ENCODE data around the gene ELP1.

Gene ELP1

DNA sequence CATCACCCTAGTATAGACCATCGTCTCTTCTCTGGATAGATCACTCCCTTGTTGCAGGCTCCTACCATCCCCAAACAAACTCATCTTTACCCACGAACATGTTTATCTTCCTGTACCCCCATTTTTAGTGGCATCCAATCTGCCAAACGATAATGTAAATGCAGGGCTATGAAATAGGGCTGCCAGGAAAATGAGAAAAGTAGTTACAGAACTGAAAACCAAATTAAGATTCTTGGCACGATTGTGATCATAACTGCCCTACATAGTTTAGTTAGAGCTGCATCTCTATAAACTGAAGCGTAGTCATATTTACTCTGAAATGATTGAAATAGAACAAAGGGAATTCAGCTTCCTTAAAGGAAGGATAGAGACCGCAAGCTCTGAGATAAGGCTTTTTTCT is 26.4 kb upstream of the ELP1 start:
- no peaks in the 10 kb centered on the region for H3K4me1 ChIP-seq (ENCODE audit: insufficient read depth, low read length)
- H2AFZ ChIP-seq (ENCODE audit: low read depth, low read length), result no peak overlapping the region
- no peak for TF ChIP-seq EZH2 (IDR thresholded peaks at IDR 0.05; ENCODE audit: borderline replicate concordance, low read depth, low read length, severe bottlenecking)
- TF ChIP-seq, protein P1, sequence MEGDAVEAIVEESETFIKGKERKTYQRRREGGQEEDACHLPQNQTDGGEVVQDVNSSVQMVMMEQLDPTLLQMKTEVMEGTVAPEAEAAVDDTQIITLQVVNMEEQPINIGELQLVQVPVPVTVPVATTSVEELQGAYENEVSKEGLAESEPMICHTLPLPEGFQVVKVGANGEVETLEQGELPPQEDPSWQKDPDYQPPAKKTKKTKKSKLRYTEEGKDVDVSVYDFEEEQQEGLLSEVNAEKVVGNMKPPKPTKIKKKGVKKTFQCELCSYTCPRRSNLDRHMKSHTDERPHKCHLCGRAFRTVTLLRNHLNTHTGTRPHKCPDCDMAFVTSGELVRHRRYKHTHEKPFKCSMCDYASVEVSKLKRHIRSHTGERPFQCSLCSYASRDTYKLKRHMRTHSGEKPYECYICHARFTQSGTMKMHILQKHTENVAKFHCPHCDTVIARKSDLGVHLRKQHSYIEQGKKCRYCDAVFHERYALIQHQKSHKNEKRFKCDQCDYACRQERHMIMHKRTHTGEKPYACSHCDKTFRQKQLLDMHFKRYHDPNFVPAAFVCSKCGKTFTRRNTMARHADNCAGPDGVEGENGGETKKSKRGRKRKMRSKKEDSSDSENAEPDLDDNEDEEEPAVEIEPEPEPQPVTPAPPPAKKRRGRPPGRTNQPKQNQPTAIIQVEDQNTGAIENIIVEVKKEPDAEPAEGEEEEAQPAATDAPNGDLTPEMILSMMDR (IDR thresholded peaks at IDR 0.05; ENCODE audit: borderline replicate concordance, extremely low read depth, low read length, poor library complexity, severe bottlenecking), result no peak
- no peaks in the 10 kb centered on the region for H3K9me3 ChIP-seq (ENCODE audit: insufficient read depth, low read length, severe bottlenecking)
- no peak for DNase-seq
- H3K27ac ChIP-seq (ENCODE audit: low read length), result no peak overlapping the region
- H3K27me3 ChIP-seq (ENCODE audit: insufficient read depth, low read length, poor library complexity), result no peaks in the 10 kb centered on the region
- no peak for ATAC-seq (ENCODE audit: insufficient read depth, low read depth)
- no peaks in the 10 kb centered on the region for H4K20me1 ChIP-seq (ENCODE audit: insufficient read depth, low read length)
- H3K4me3 ChIP-seq (ENCODE audit: low read depth in 1 of 2, low read length in 2 of 2), result no peak overlapping the region
- H3K4me2 ChIP-seq (ENCODE audit: insufficient read depth, low read length), result no peak overlapping the region
- H3K79me2 ChIP-seq (ENCODE audit: insufficient read depth, low read length), result no peaks in the 10 kb centered on the region
- H3K9ac ChIP-seq (ENCODE audit: low read depth, low read length), result no peak overlapping the region
- H3K36me3 ChIP-seq (ENCODE audit: insufficient read depth, low read length), result peaks cover 2% of the 10 kb centered on the region; the same call in 1 of the 2 replicates

DNA sequence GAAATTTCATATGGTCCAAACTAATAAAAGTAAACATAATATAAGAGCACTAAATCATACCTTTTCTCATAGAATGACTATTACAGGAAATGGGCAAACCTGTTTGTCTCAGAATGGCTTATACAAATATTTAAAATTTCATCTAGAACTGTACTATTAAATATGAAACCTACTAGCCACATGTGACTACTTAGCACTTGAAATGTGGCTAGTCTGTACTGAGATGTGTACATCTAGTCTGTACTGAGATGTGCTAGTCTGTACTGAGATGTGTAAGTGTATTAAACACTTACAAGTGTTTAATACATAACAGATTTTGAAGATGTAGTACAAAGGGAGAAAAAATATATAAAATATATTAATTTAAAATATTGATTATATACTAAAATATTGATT is 22.7 kb upstream of the ELP1 start:
- TF ChIP-seq, protein P1 (IDR thresholded peaks at IDR 0.05; ENCODE audit: borderline replicate concordance, extremely low read depth, low read length, poor library complexity, severe bottlenecking), result no peak
- no peak for TF ChIP-seq EZH2 (IDR thresholded peaks at IDR 0.05; ENCODE audit: borderline replicate concordance, low read depth, low read length, severe bottlenecking)
- Histone ChIP-seq H3K9me3 (ENCODE audit: insufficient read depth, low read length, severe bottlenecking) (no peaks in the 10 kb centered on the region), H3K27me3 (ENCODE audit: insufficient read depth, low read length, poor library complexity) (no peaks in the 10 kb centered on the region), H3K4me2 (ENCODE audit: insufficient read depth, low read length) (no peak overlapping the region), H3K4me3 (ENCODE audit: low read depth in 1 of 2, low read length in 2 of 2) (no peak overlapping the region), H3K79me2 (ENCODE audit: insufficient read depth, low read length) (no peaks in the 10 kb centered on the region), H3K27ac (ENCODE audit: low read length) (no peak overlapping the region), H4K20me1 (ENCODE audit: insufficient read depth, low read length) (no peaks in the 10 kb centered on the region), H3K9ac (ENCODE audit: low read depth, low read length) (no peak overlapping the region), H2AFZ (ENCODE audit: low read depth, low read length) (no peak overlapping the region), H3K4me1 (ENCODE audit: insufficient read depth, low read length) (no peaks in the 10 kb centered on the region), H3K36me3 (ENCODE audit: insufficient read depth, low read length) (no peaks in the 10 kb centered on the region)
- DNase-seq (no peak), ATAC-seq (ENCODE audit: insufficient read depth, low read depth) (no peak)

DNA sequence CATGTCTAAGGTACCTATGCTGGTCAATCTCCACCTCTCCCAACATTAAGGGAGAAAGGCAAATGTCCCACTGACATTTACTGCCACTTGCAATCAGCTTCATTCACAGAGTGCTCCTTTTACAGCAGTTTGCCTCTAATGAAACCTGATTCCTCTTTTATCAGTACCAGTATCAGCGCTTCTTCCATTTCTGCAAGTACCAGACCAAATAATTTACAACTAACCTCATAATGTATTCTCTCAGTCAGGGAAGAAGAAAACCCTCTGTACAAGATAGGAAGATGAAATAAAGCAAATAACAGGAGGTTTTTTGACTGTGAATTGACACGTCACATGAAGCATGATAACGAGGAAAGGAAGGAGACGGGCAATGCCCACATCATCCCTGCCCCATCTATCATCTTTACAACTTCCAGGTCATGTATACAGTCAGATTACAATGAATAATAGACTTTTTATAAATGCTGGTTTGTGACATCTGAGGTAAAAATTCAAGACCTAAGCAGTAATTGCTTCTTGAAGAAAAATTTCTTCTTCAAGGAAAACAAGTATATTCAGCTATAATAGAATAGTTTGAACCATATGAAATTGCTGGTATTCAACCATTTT is 22.2 kb upstream of the ELP1 start:
- no peak overlapping the region for H3K9ac ChIP-seq (ENCODE audit: low read depth, low read length)
- H2AFZ ChIP-seq (ENCODE audit: low read depth, low read length), result no peak overlapping the region
- H4K20me1 ChIP-seq (ENCODE audit: insufficient read depth, low read length), result no peaks in the 10 kb centered on the region
- ATAC-seq (ENCODE audit: insufficient read depth, low read depth), result no peak
- H3K4me2 ChIP-seq (ENCODE audit: insufficient read depth, low read length), result no peak overlapping the region
- TF ChIP-seq EZH2 (IDR thresholded peaks at IDR 0.05; ENCODE audit: borderline replicate concordance, low read depth, low read length, severe bottlenecking), result no peak
- TF ChIP-seq, protein P1 (IDR thresholded peaks at IDR 0.05; ENCODE audit: borderline replicate concordance, extremely low read depth, low read length, poor library complexity, severe bottlenecking), result no peak
- no peaks in the 10 kb centered on the region for H3K4me1 ChIP-seq (ENCODE audit: insufficient read depth, low read length)
- no peaks in the 10 kb centered on the region for H3K36me3 ChIP-seq (ENCODE audit: insufficient read depth, low read length)
- DNase-seq, result no peak
- H3K4me3 ChIP-seq (ENCODE audit: low read depth in 1 of 2, low read length in 2 of 2), result no peak overlapping the region
- no peak overlapping the region for H3K27ac ChIP-seq (ENCODE audit: low read length)
- no peaks in the 10 kb centered on the region for H3K9me3 ChIP-seq (ENCODE audit: insufficient read depth, low read length, severe bottlenecking)
- no peaks in the 10 kb centered on the region for H3K27me3 ChIP-seq (ENCODE audit: insufficient read depth, low read length, poor library complexity)
- H3K79me2 ChIP-seq (ENCODE audit: insufficient read depth, low read length), result no peaks in the 10 kb centered on the region

Measured in DND-41 (cell line).